ENCODE data around the gene MITF. TPM values are rescaled to one million over a fixed set of nuclear protein-coding genes. Genes with fewer than 3 reads are reported as not detected.

Gene MITF
- total RNA-seq, 2 donors from 2014 or later = 9.3 to 12.2 TPM

DNA sequence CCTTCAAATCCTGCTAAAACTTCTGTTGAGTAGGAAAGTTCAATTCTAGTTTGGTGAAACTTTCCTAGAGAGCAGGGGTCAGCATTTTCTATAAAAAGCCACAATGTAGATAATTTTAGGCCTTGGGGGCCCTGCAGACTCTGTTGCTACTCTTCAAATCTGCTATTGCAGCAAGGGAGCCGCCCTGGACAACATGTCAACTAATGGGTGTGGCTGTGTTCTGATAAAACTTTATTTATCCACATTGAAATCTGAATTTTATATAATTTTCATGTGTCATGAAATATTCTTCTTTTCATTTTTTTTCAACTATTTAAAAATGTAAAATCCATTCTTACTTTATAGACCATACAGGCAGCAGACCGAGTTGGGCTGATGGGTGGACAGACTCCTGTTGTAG, 192.8 kb downstream of the MITF start:
- TF ChIP-seq, protein P1, sequence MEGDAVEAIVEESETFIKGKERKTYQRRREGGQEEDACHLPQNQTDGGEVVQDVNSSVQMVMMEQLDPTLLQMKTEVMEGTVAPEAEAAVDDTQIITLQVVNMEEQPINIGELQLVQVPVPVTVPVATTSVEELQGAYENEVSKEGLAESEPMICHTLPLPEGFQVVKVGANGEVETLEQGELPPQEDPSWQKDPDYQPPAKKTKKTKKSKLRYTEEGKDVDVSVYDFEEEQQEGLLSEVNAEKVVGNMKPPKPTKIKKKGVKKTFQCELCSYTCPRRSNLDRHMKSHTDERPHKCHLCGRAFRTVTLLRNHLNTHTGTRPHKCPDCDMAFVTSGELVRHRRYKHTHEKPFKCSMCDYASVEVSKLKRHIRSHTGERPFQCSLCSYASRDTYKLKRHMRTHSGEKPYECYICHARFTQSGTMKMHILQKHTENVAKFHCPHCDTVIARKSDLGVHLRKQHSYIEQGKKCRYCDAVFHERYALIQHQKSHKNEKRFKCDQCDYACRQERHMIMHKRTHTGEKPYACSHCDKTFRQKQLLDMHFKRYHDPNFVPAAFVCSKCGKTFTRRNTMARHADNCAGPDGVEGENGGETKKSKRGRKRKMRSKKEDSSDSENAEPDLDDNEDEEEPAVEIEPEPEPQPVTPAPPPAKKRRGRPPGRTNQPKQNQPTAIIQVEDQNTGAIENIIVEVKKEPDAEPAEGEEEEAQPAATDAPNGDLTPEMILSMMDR (IDR thresholded peaks at IDR 0.05) = no peak
- no peak for TF ChIP-seq POLR2A (IDR thresholded peaks at IDR 0.05)

DNA sequence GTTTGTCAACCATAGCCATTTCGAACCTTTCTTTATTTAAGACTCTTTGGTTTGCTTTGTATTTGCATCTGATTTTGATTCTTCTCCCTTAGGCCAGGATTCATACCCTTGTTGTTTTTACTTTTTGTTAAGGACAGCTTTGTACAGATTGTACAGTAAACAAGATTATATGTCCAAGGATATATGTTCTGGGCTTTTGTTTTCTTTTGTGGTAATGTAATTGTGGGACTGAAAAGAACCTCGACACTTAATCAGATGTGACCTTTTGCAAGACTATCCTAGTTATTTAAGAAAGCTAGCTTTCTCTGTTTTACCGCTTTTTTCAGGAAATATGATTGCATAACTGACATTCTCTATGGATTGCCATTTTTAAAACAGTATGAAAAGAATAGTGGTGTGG, 193.2 kb downstream of the MITF start:
- DNase-seq (no peak), ATAC-seq (no peak)
- Histone ChIP-seq H3K4me1 (no peaks in the 10 kb centered on the region), H3K36me3 (replicated peaks in 1 of 2; ENCODE audit: insufficient read depth in 1 of 2, low read depth in 2 of 2) (no peaks in the 10 kb centered on the region), H3K4me3 (no peak overlapping the region), H3K9me3 (no peaks in the 10 kb centered on the region), H3K27me3 (no peaks in the 10 kb centered on the region), H3K27ac (no peak overlapping the region)
- 70 to 81% methylated on average over 3 of the region's 3 CpGs for WGBS, 2 donors
- no peak for TF ChIP-seq POLR2A (IDR thresholded peaks at IDR 0.05)
- TF ChIP-seq, protein P1 (IDR thresholded peaks at IDR 0.05) = no peak
- intact Hi-C loops (cut with DNase I) = no loop called here

More for the DNA sequence above, 192.8 kb downstream of the MITF start:
- Histone ChIP-seq H3K27me3 (no peaks in the 10 kb centered on the region), H3K36me3 (replicated peaks in 1 of 2; ENCODE audit: insufficient read depth in 1 of 2, low read depth in 2 of 2) (no peaks in the 10 kb centered on the region), H3K9me3 (no peaks in the 10 kb centered on the region), H3K27ac (no peak overlapping the region), H3K4me1 (no peaks in the 10 kb centered on the region), H3K4me3 (no peak overlapping the region)
- no peak for ATAC-seq
- no peak for DNase-seq
- WGBS, 2 donors = 91 to 95% methylated on average over 2 of the region's 2 CpGs
- intact Hi-C loops (cut with DNase I) = no loop called here

DNA sequence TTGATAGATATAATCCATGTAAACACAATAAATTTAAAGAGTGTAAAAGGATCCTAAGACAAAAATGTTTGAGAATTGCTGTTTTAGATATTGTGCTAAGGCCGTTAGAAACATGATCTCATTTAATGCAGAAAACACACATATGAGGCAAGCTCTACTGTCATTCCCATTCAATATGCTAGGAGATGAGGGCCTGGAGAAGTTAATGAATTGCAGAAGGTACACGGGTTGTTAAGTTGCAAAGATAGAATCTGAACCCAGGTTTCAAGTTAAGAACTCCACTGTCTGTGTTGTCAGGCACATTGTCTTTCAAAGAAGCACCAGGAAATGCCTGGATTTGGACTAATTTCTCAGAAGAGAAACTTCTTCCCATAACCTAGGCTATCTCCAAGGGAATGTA, 195.1 kb downstream of the MITF start:
- Histone ChIP-seq H3K27ac (no peak overlapping the region), H3K27me3 (no peaks in the 10 kb centered on the region), H3K4me1 (no peaks in the 10 kb centered on the region), H3K4me3 (no peak overlapping the region), H3K9me3 (no peaks in the 10 kb centered on the region), H3K36me3 (replicated peaks in 1 of 2; ENCODE audit: insufficient read depth in 1 of 2, low read depth in 2 of 2) (no peaks in the 10 kb centered on the region)
- 61 to 72% methylated on average over 2 of the region's 2 CpGs for WGBS, 2 donors
- DNase-seq = no peak
- intact Hi-C loops (cut with DNase I) = no loop called here
- no peak for TF ChIP-seq POLR2A (IDR thresholded peaks at IDR 0.05)
- TF ChIP-seq, protein P1 (IDR thresholded peaks at IDR 0.05) = no peak
- no peak for ATAC-seq

DNA sequence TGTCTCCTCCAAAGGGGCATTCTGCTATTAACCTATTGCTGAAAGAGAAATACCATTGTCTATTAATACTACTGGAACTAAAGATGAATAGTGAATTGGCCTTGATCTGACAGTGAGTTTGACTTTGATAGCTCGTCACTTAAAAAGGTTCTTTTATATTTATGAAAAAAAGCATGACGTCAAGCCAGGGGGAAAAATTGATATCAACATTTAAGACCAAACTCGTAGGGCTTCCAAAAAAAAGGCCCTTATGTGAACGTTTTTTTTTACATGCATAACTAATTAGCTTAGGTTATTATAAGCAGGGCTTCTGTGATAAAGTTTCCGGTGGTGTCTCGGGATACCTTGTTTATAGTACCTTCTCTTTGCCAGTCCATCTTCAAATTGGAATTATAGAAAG, 197.0 kb downstream of the MITF start:
- H3K9me3 ChIP-seq = no peaks in the 10 kb centered on the region
- no peaks in the 10 kb centered on the region for H3K4me1 ChIP-seq
- DNase-seq (no peak), ATAC-seq (no peak)
- no peak overlapping the region for H3K27ac ChIP-seq
- TF ChIP-seq, protein P1 (IDR thresholded peaks at IDR 0.05) = no peak
- no peak for TF ChIP-seq POLR2A (IDR thresholded peaks at IDR 0.05)
- H3K27me3 ChIP-seq = no peaks in the 10 kb centered on the region
- no peak overlapping the region for H3K4me3 ChIP-seq
- H3K36me3 ChIP-seq (replicated peaks in 1 of 2; ENCODE audit: insufficient read depth in 1 of 2, low read depth in 2 of 2) = no peaks in the 10 kb centered on the region
- WGBS, 2 donors = 73 to 82% methylated on average over 6 of the region's 6 CpGs
- intact Hi-C loops (cut with DNase I) = no loop called here

DNA sequence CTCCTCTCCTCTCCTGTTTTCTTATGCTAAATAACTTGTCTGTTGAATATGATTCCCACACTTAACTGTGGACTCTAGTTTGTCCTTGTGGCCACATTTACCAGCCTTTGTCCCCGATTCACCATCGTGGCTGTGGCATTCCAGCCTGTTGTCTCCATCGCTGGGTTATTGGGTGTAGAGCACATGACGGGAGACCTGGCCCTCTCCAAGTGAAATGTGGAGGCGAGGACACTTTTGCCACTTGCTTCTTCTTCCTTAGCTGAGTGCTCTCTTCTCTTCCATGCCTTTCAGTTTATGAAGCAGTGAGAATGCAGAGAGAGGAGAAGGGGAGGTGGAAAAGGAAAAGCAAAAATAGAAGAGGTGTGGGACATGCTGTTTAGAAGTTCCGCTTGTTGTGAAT, 198.8 kb downstream of the MITF start:
- Histone ChIP-seq H3K27me3 (no peaks in the 10 kb centered on the region), H3K4me3 (no peak overlapping the region), H3K9me3 (no peaks in the 10 kb centered on the region), H3K36me3 (replicated peaks in 1 of 2; ENCODE audit: insufficient read depth in 1 of 2, low read depth in 2 of 2) (no peaks in the 10 kb centered on the region), H3K27ac (no peak overlapping the region), H3K4me1 (no peaks in the 10 kb centered on the region)
- intact Hi-C loops (cut with DNase I) = no loop called here
- 93 to 94% methylated on average over 6 of the region's 6 CpGs for WGBS, 2 donors
- DNase-seq (no peak), ATAC-seq (no peak)
- TF ChIP-seq, protein P1 (IDR thresholded peaks at IDR 0.05) = no peak
- no peak for TF ChIP-seq POLR2A (IDR thresholded peaks at IDR 0.05)
